Trophoblast cell (in vitro differentiated cells and primary cell): ENCODE results near the gene KAT2A.

Source experiments
- DNase-seq, 2 donors: peaks; one replicate each; pipeline ENCODE4 v3.0.0-alpha.2; 2016
- H2AFZ ChIP-seq: 2 replicates; pipeline ENCODE4 v1.6.1; 2013; ENCODE audit warnings: low read length, moderate library complexity, mild to moderate bottlenecking; ENCODE audit not compliant: insufficient read depth, poor library complexity
- H2AK5ac ChIP-seq: 2 replicates; pipeline ENCODE4 v1.6.1; 2013; ENCODE audit warnings: mild to moderate bottlenecking, low read length
- H2BK120ac ChIP-seq: 2 replicates; pipeline ENCODE4 v1.6.1; 2013; ENCODE audit warnings: low read length, mild to moderate bottlenecking, moderate library complexity; ENCODE audit not compliant: insufficient read depth, poor library complexity
- H2BK12ac ChIP-seq: 2 replicates; pipeline ENCODE4 v1.6.1; 2013; ENCODE audit warnings: mild to moderate bottlenecking, low read length, moderate library complexity
- H2BK5ac ChIP-seq: 2 replicates; pipeline ENCODE4 v1.6.1; 2013; ENCODE audit warnings: low read length, low read depth, moderate library complexity, mild to moderate bottlenecking; ENCODE audit not compliant: poor library complexity
- H3K14ac ChIP-seq: 2 replicates; pipeline ENCODE4 v1.6.1; 2013; ENCODE audit warnings: mild to moderate bottlenecking, low read length
- H3K18ac ChIP-seq: 2 replicates; pipeline ENCODE4 v1.6.1; 2013; ENCODE audit warnings: mild to moderate bottlenecking, low read length
- H3K23ac ChIP-seq: 2 replicates; pipeline ENCODE4 v1.6.1; 2013; ENCODE audit warnings: low read length
- H3K27ac ChIP-seq: 2 replicates; pipeline ENCODE4 v1.5.1; 2013; ENCODE audit warnings: low read depth, mild to moderate bottlenecking, inconsistent platforms, low read length, moderate library complexity
- H3K27me3 ChIP-seq: 2 replicates; pipeline ENCODE4 v1.6.1; 2013; ENCODE audit warnings: inconsistent platforms, mild to moderate bottlenecking, low read length, moderate library complexity; ENCODE audit not compliant: insufficient read depth
- H3K36me3 ChIP-seq, 2 experiments: 1 replicate in 1 of 2; 2 replicates in 1 of 2; pipeline ENCODE4 v1.6.1; 2013; ENCODE audit warnings: low read length in 2 of 2, mild to moderate bottlenecking in 2 of 2, moderate library complexity in 1 of 2; ENCODE audit not compliant: insufficient read depth in 2 of 2, control insufficient read depth in 1 of 2
- H3K4ac ChIP-seq: 2 replicates; pipeline ENCODE4 v1.6.1; 2013; ENCODE audit warnings: low read depth, mild to moderate bottlenecking, low read length, moderate library complexity
- H3K4me1 ChIP-seq, 2 experiments: 1 replicate in 1 of 2; 2 replicates in 1 of 2; pipeline ENCODE4 v1.6.1; 2013; ENCODE audit warnings: low read length in 2 of 2, mild to moderate bottlenecking in 2 of 2, moderate library complexity in 1 of 2; ENCODE audit not compliant: insufficient read depth in 2 of 2, control insufficient read depth in 1 of 2
- H3K4me2 ChIP-seq: 2 replicates; pipeline ENCODE4 v1.6.1; 2013; ENCODE audit warnings: inconsistent platforms, mild to moderate bottlenecking, low read length, moderate library complexity
- H3K4me3 ChIP-seq: 2 replicates; pipeline ENCODE4 v1.5.1; 2013; ENCODE audit warnings: mild to moderate bottlenecking, low read depth, low read length, inconsistent platforms
- H3K79me1 ChIP-seq: one replicate; pipeline ENCODE4 v1.6.1; 2013; ENCODE audit warnings: low read length
- H3K79me2 ChIP-seq: 2 replicates; pipeline ENCODE4 v1.6.1; 2013; ENCODE audit warnings: low read length, mild to moderate bottlenecking; ENCODE audit not compliant: control insufficient read depth, insufficient read depth, poor library complexity
- H3K9ac ChIP-seq: 2 replicates; pipeline ENCODE4 v1.6.1; 2013; ENCODE audit warnings: mild to moderate bottlenecking, low read length
- H3K9me3 ChIP-seq: 2 replicates; pipeline ENCODE4 v1.6.1; 2013; ENCODE audit warnings: low read depth, mild to moderate bottlenecking, control low read depth, inconsistent platforms, low read length; ENCODE audit not compliant: insufficient read depth
- H4K12ac ChIP-seq: 2 replicates; pipeline ENCODE4 v1.6.1; 2013; ENCODE audit warnings: low read depth, mild to moderate bottlenecking, low read length, moderate library complexity
- H4K8ac ChIP-seq: 2 replicates; pipeline ENCODE4 v1.6.1; 2013; ENCODE audit warnings: low read depth, mild to moderate bottlenecking, low read length, moderate library complexity
- H4K91ac ChIP-seq: one replicate; pipeline ENCODE4 v1.6.1; 2013; ENCODE audit warnings: low read depth, mild to moderate bottlenecking, low read length, moderate library complexity
- whole genome bisulfite sequencing: extraction: QIAGEN DNeasy Blood & Tissue Kit; methylation state at CpG from one replicate; pipeline ENCODE4 v1.1.7; 2013; ENCODE audit warnings: missing lambda C conversion rate; ENCODE audit not compliant: insufficient read length, insufficient coverage; ENCODE audit errors: extremely low coverage; 5-methylcytosine and 5-hydroxymethylcytosine counted together

The KAT2A gene

GRCh38 chr17:42165751-42166150 lies 44.6 kb upstream of the KAT2A start:
- H3K27me3 ChIP-seq = no peaks in the 10 kb centered on the region
- peak; percentile 66 to 81 for DNase-seq
- no peaks in the 10 kb centered on the region for H3K36me3 ChIP-seq
- H2AFZ ChIP-seq = no peak overlapping the region
- H2AK5ac ChIP-seq = no peak overlapping the region
- H3K4me1 ChIP-seq = peaks cover 0 to 2% of the 10 kb centered on the region in 2 experiments
- no peak overlapping the region for H4K12ac ChIP-seq
- H3K23ac ChIP-seq = no peak overlapping the region
- H3K79me2 ChIP-seq = no peaks in the 10 kb centered on the region
- no peak overlapping the region for H4K91ac ChIP-seq
- H3K18ac ChIP-seq = no peak overlapping the region
- H3K4me2 ChIP-seq = no peak overlapping the region
- no peak overlapping the region for H3K27ac ChIP-seq
- H4K8ac ChIP-seq = no peak overlapping the region
- H3K4ac ChIP-seq = no peak overlapping the region
- no peak overlapping the region for H3K4me3 ChIP-seq
- H3K14ac ChIP-seq = no peak overlapping the region
- no peak overlapping the region for H2BK5ac ChIP-seq
- H2BK120ac ChIP-seq = no peak overlapping the region
- H3K9me3 ChIP-seq = peaks cover 6% of the 10 kb centered on the region
- H2BK12ac ChIP-seq = no peak overlapping the region
- no peaks in the 10 kb centered on the region for H3K79me1 ChIP-seq
- no CpG with 5 or more reads among the region's 6 CpGs for WGBS
- H3K9ac ChIP-seq = no peak overlapping the region

GRCh38 chr17:42163696-42164407 lies 42.7 kb upstream of the KAT2A start:
- Histone ChIP-seq H2AK5ac (no peak overlapping the region), H3K14ac (no peak overlapping the region), H3K23ac (no peak overlapping the region), H3K4me2 (no peak overlapping the region), H4K8ac (no peak overlapping the region), H3K27ac (no peak overlapping the region), H3K4me1 (peaks cover 0 to 2% of the 10 kb centered on the region in 2 experiments), H3K9ac (no peak overlapping the region), H3K79me2 (no peaks in the 10 kb centered on the region), H2BK12ac (no peak overlapping the region), H4K12ac (no peak overlapping the region), H3K4ac (no peak overlapping the region), H2BK120ac (no peak overlapping the region), H3K9me3 (peaks cover 6% of the 10 kb centered on the region), H3K27me3 (no peaks in the 10 kb centered on the region), H3K36me3 (no peaks in the 10 kb centered on the region), H3K18ac (no peak overlapping the region), H2BK5ac (no peak overlapping the region), H3K79me1 (no peaks in the 10 kb centered on the region), H4K91ac (no peak overlapping the region), H2AFZ (no peak overlapping the region), H3K4me3 (no peak overlapping the region)
- no peak for DNase-seq
- no CpG with 5 or more reads among the region's 22 CpGs for WGBS

GRCh38 chr17:42163113-42163512 lies 41.9 kb upstream of the KAT2A start:
- no CpG with 5 or more reads among the region's 8 CpGs for WGBS

GRCh38 chr17:42160531-42160910 lies 39.4 kb upstream of the KAT2A start:
- Histone ChIP-seq H3K14ac (no peak overlapping the region), H3K79me1 (peaks cover under 1% of the 10 kb centered on the region), H3K4me1 (peaks cover 5 to 6% of the 10 kb centered on the region in 2 experiments), H4K12ac (no peak overlapping the region), H4K91ac (no peak overlapping the region), H3K18ac (no peak overlapping the region), H3K4me3 (no peak overlapping the region), H3K79me2 (no peaks in the 10 kb centered on the region), H3K23ac (no peak overlapping the region), H3K27ac (no peak overlapping the region), H3K36me3 (no peaks in the 10 kb centered on the region), H3K9ac (no peak overlapping the region), H2BK120ac (no peak overlapping the region), H2BK12ac (no peak overlapping the region), H3K4me2 (no peak overlapping the region), H3K4ac (no peak overlapping the region), H3K9me3 (peaks cover 2% of the 10 kb centered on the region), H2BK5ac (no peak overlapping the region), H4K8ac (no peak overlapping the region), H3K27me3 (no peaks in the 10 kb centered on the region), H2AFZ (no peak overlapping the region), H2AK5ac (no peak overlapping the region)
- no CpG with 5 or more reads among the region's 7 CpGs for WGBS
- no peak for DNase-seq

More at GRCh38 chr17:42163113-42163512, 41.9 kb upstream of the KAT2A start:
- H2BK5ac ChIP-seq = no peak overlapping the region
- H3K27me3 ChIP-seq = no peaks in the 10 kb centered on the region
- no peak overlapping the region for H3K27ac ChIP-seq
- H4K12ac ChIP-seq = no peak overlapping the region
- no peaks in the 10 kb centered on the region for H3K36me3 ChIP-seq
- H2BK120ac ChIP-seq = no peak overlapping the region
- H3K79me1 ChIP-seq = no peaks in the 10 kb centered on the region
- H4K91ac ChIP-seq = no peak overlapping the region
- H3K4me3 ChIP-seq = no peak overlapping the region
- no peak overlapping the region for H2AFZ ChIP-seq
- H3K18ac ChIP-seq = no peak overlapping the region
- no peak overlapping the region for H4K8ac ChIP-seq
- H3K9me3 ChIP-seq = peaks cover 6% of the 10 kb centered on the region
- no peak overlapping the region for H3K4ac ChIP-seq
- no peak overlapping the region for H2AK5ac ChIP-seq
- H3K4me2 ChIP-seq = no peak overlapping the region
- no peak overlapping the region for H3K23ac ChIP-seq
- H3K4me1 ChIP-seq = peaks cover 0 to 2% of the 10 kb centered on the region in 2 experiments
- no peaks in the 10 kb centered on the region for H3K79me2 ChIP-seq
- no peak overlapping the region for H2BK12ac ChIP-seq
- H3K14ac ChIP-seq = no peak overlapping the region
- H3K9ac ChIP-seq = no peak overlapping the region
- DNase-seq = no peak
